ENCODE data around the gene SIVA1. TPM values are rescaled to one million over a fixed set of nuclear protein-coding genes. Genes with fewer than 3 reads are reported as not detected.

The SIVA1 gene
- total and polyA plus RNA-seq, 9 of the 15 experiments (the other 6 are each of a cell fraction or from before 2014, with no cell fraction given), result 4.2 to 186 (median 54.2) TPM

- 90% methylated on average over 10 of the region's 15 CpGs for WGBS (ENCODE audit: insufficient coverage, low coverage, missing lambda C conversion rate)
- CTCF ChIA-PET (ENCODE audit: low intra/inter-chr PET ratio), result no interaction called here
Observed at GRCh38 chr14:104776481-104776880, 23.5 kb downstream of the SIVA1 start.

More at GRCh38 chr14:104776481-104776880, 23.5 kb downstream of the SIVA1 start:
- no peak for ATAC-seq
- Histone ChIP-seq H3K9ac (ENCODE audit: insufficient read depth in 1 of 2, low read depth in 2 of 2, low read length in 2 of 2) (peak overlapping the region in 1 of 2 experiments; percentile 45; a peak in 1 of 4 replicates), H2AFZ (ENCODE audit: low read depth, low read length) (no peak overlapping the region), H3K4me1 (replicated peaks in 1 of 2; ENCODE audit: control insufficient read depth in 2 of 2, insufficient read depth in 2 of 2, low read length in 2 of 2) (peaks cover 0 to 50% of the 10 kb centered on the region in 2 experiments; a peak in 2 of 5 replicates), H3K9me1 (ENCODE audit: control insufficient read depth, insufficient read depth, low read length) (no peaks in the 10 kb centered on the region), H3K27me3 (ENCODE audit: control insufficient read depth in 2 of 2, insufficient read depth in 2 of 2, low read length in 2 of 2) (no peaks in the 10 kb centered on the region), H3K4me3 (no peak overlapping the region), H3K4me2 (ENCODE audit: insufficient read depth, low read length) (no peak overlapping the region), H4K20me1 (replicated peaks; ENCODE audit: control insufficient read depth, insufficient read depth, low read length) (no peaks in the 10 kb centered on the region), H3K9me3 (replicated peaks; ENCODE audit: control insufficient read depth, insufficient read depth, low read depth, low read length) (peaks cover under 1% of the 10 kb centered on the region; the same call in 1 of the 2 replicates), H3K27ac (ENCODE audit: extremely low read depth, low read depth, low read length) (no peak overlapping the region), H3K79me2 (ENCODE audit: control insufficient read depth, insufficient read depth, low read length) (no peaks in the 10 kb centered on the region), H3K36me3 (ENCODE audit: control insufficient read depth, insufficient read depth, low read length) (peaks cover 69% of the 10 kb centered on the region; the same call in 1 of the 3 replicates)
- no peak for DNase-seq (ENCODE audit: extremely low read depth in 1 of 4, low spot score in 3 of 4)
- FAIRE-seq, result no peak
- TF ChIP-seq BCOR (IDR thresholded peaks at IDR 0.05) (0 out of 2 replicates have a peak, but pooled peaks have one; percentile 7), MCM2 (IDR thresholded peaks at IDR 0.05; ENCODE audit: low read depth) (no peak), CREBBP (IDR thresholded peaks at IDR 0.05; ENCODE audit: low read depth, low read length) (no peak), E2F5 (CRISPR knock-in tag; IDR thresholded peaks at IDR 0.05) (no peak)
- TF ChIP-seq, protein P1, sequence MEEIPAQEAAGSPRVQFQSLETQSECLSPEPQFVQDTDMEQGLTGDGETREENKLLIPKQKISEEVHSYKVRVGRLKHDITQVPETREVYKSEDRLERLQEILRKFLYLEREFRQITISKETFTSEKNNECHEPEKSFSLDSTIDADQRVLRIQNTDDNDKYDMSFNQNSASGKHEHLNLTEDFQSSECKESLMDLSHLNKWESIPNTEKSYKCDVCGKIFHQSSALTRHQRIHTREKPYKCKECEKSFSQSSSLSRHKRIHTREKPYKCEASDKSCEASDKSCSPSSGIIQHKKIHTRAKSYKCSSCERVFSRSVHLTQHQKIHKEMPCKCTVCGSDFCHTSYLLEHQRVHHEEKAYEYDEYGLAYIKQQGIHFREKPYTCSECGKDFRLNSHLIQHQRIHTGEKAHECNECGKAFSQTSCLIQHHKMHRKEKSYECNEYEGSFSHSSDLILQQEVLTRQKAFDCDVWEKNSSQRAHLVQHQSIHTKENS (CRISPR knock-in tag; IDR thresholded peaks at IDR 0.05), result no peak
- no TSS peak for BruUV-seq (replicated peaks)
- POLR2A ChIA-PET, result no interaction called here
- in situ Hi-C loops (cut with MboI), result no loop called here
- intact Hi-C loops (cut with micrococcal nuclease), result no loop called here

Measured in K562 (cell line).